ENCODE results near the gene RHOG. TPM values are rescaled to one million over a fixed set of nuclear protein-coding genes. Genes with fewer than 3 reads are reported as not detected.
A peak's percentile ranks its signal among the peaks of the same experiment; 100 is the strongest.

Gene RHOG
- total RNA-seq, 1 donor from 2014 or later = 6.6 TPM

DNA sequence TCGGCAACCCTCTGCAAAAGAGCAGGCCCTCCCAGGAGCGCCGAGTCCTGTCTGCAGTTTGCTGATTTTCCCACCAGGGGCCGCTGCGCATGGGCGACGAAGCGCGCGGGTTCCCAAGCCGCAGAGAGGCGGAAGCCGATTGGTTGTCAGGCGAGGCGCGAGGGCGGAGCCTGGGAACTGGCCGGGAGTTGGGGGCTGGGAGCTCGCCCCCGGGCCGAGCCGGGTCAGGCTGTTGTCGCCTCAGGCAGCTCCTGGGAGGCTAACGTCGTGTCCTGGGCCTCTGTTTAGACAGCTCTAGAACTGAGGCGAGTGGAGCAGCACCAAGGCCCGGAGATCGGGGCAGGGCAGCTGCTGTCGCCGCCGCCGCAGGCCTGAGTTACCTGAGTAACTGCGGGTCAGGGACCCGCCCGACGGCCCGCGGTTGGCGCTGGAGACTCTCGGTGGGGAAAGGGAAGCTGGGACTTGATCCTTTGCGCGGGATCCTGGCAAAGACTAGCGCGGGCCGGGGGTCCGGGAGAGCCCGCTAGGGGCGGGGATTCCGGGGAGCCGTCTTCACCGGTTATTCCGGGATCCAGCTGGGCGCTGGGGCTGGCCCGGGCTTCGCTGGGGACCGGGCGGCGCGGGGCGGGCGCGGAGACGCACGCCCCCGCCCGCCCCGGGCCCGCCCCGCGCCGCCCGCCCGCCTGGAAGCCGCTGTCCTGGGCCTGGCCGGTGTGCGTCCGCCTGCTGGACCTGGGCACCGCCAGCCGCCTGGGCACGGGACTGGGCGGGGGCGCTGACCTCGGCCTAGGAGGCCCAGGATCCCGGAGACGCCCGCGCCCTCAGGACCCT is 14.4 kb upstream of the RHOG start, which contains the start of gene STIM1:
STIM1 (plus strand) TSS at position 688 of the 831 bp plus-strand sequence. CDS start 607 bp downstream, outside the sequence.
- Mint-ChIP-seq H3K4me1 (ENCODE audit: low read depth, unreplicated experiment) (no peaks in the 10 kb centered on the region), H3K9me3 (ENCODE audit: unreplicated experiment) (no peaks in the 10 kb centered on the region), H3K27me3 (ENCODE audit: unreplicated experiment) (peaks cover 3% of the 10 kb centered on the region), H3K4me3 (ENCODE audit: unreplicated experiment) (peak within 1 kb of the TSS; percentile 87), H3K36me3 (ENCODE audit: unreplicated experiment) (no peaks in the 10 kb centered on the region), H3K27ac (ENCODE audit: unreplicated experiment) (no peak within 1 kb of the TSS)
- peak; percentile 98 for DNase-seq
- TF ChIP-seq, protein P1, sequence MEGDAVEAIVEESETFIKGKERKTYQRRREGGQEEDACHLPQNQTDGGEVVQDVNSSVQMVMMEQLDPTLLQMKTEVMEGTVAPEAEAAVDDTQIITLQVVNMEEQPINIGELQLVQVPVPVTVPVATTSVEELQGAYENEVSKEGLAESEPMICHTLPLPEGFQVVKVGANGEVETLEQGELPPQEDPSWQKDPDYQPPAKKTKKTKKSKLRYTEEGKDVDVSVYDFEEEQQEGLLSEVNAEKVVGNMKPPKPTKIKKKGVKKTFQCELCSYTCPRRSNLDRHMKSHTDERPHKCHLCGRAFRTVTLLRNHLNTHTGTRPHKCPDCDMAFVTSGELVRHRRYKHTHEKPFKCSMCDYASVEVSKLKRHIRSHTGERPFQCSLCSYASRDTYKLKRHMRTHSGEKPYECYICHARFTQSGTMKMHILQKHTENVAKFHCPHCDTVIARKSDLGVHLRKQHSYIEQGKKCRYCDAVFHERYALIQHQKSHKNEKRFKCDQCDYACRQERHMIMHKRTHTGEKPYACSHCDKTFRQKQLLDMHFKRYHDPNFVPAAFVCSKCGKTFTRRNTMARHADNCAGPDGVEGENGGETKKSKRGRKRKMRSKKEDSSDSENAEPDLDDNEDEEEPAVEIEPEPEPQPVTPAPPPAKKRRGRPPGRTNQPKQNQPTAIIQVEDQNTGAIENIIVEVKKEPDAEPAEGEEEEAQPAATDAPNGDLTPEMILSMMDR (IDR thresholded peaks at IDR 0.05; ENCODE audit: partially characterized antibody, unreplicated experiment) = peak; percentile 99

DNA sequence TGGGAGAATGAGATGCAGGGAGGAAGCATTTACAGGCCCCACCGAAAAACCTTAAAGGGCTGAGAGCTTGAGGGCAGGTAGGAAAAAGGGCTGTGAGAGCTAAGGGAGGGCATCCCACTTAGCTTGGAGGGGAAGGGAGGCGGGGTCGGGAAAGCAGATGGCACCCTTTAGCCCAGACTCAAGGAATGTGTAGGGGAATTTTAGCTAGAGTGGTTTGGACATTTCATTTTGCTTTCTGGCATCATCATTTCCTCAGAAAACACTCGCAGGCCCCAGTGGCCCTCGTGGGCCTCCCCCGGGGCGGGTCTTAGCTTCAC is 13.9 kb upstream of the RHOG start:
- Mint-ChIP-seq H3K4me1 (ENCODE audit: low read depth, unreplicated experiment) (no peaks in the 10 kb centered on the region), H3K9me3 (ENCODE audit: unreplicated experiment) (no peaks in the 10 kb centered on the region), H3K4me3 (ENCODE audit: unreplicated experiment) (peak overlapping the region; percentile 77), H3K27me3 (ENCODE audit: unreplicated experiment) (peaks cover 3% of the 10 kb centered on the region), H3K36me3 (ENCODE audit: unreplicated experiment) (no peaks in the 10 kb centered on the region), H3K27ac (ENCODE audit: unreplicated experiment) (no peak overlapping the region)
- DNase-seq = no peak
- TF ChIP-seq, protein P1 (IDR thresholded peaks at IDR 0.05; ENCODE audit: partially characterized antibody, unreplicated experiment) = no peak

DNA sequence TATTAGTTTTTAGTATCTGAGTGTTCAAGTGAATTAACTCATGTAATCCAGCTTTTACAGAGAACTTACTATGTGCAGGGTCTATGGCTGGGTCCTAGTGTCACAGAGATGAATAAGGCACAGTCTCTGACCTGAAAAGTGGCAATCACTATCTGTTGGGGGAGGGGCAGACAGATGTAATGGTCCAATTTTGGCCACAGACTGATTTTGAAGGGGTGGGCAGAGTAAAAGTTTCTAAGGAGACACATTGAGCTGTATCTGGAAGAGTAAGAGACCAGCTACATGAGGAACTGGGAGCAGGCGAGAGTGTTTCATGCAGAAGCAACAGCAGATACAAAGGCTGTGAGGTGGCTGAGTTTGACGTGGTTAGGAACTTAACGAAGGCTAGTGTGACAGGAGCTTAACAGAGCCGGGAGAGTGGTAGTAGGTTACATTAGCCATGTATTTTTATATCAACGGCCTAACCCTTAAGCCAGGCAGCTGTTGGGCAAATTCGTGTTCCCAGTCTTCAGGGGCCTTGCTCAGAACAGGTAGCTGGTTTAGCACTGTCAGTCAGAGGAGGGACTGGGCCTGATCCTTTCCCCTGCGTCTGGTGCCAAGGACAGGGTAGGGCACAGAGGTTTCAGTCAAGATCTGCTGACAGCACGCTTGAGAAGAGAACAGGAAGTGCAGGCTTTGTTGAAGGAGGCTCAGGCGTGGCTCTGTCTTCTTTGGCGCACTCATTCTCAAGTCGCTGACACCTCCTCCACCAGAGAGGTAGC is 13.3 kb upstream of the RHOG start:
- H3K27ac Mint-ChIP-seq (ENCODE audit: unreplicated experiment) = no peak overlapping the region

DNA sequence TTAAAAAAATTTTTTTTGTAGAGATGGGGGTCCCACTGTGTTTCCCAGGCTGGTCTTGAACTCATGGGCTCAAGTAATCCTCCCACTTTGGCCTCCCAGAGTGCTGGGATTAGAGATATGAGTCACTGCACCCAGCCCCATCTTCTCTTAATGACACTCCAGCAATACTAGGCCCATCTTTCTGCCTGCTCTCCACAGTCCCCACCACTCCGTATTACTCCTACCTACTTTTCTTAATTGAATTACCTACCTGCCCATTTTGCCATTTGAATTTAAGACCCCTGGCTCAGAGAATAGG is 12.7 kb upstream of the RHOG start:
- Mint-ChIP-seq H3K36me3 (ENCODE audit: unreplicated experiment) (no peaks in the 10 kb centered on the region), H3K27ac (ENCODE audit: unreplicated experiment) (no peak overlapping the region)
- TF ChIP-seq, protein P1 (IDR thresholded peaks at IDR 0.05; ENCODE audit: partially characterized antibody, unreplicated experiment) = no peak

More for the DNA sequence above, 13.3 kb upstream of the RHOG start:
- Mint-ChIP-seq H3K27me3 (ENCODE audit: unreplicated experiment) (no peaks in the 10 kb centered on the region), H3K9me3 (ENCODE audit: unreplicated experiment) (no peaks in the 10 kb centered on the region), H3K36me3 (ENCODE audit: unreplicated experiment) (no peaks in the 10 kb centered on the region), H3K4me3 (ENCODE audit: unreplicated experiment) (peak overlapping the region; percentile 77), H3K4me1 (ENCODE audit: low read depth, unreplicated experiment) (no peaks in the 10 kb centered on the region)
- TF ChIP-seq, protein P1 (IDR thresholded peaks at IDR 0.05; ENCODE audit: partially characterized antibody, unreplicated experiment) = no peak
- no peak for DNase-seq

More for the DNA sequence above, 12.7 kb upstream of the RHOG start:
- H3K9me3 Mint-ChIP-seq (ENCODE audit: unreplicated experiment) = no peaks in the 10 kb centered on the region
- no peak overlapping the region for H3K4me3 Mint-ChIP-seq (ENCODE audit: unreplicated experiment)
- no peaks in the 10 kb centered on the region for H3K4me1 Mint-ChIP-seq (ENCODE audit: low read depth, unreplicated experiment)
- DNase-seq = no peak
- H3K27me3 Mint-ChIP-seq (ENCODE audit: unreplicated experiment) = no peaks in the 10 kb centered on the region

Measured in glutamatergic neuron (in vitro differentiated cells).